GM12878 (cell line): ENCODE measurements around the gene ZNF423. TPM values are rescaled to one million over a fixed set of nuclear protein-coding genes. Genes with fewer than 3 reads are reported as not detected.

Experiments used
- ATAC-seq: fragments of 200-7000 bp; cut with Tn5 transposase; 3 replicates; pipeline ENCODE4 v1.9.1; 2020; ENCODE audit warnings: mild to moderate bottlenecking, moderate library complexity
- BruUV-seq: library from RNA; stranded (reverse); fragments of 400-500 nt; replicated peaks from 2 replicates; lab custom pipeline; 2021; lab: Mats Ljungman, UMichigan
- CTCF ChIA-PET: fragments of 300-600 bp; sonication (Branson Sonifier 250); formaldehyde crosslinking; extraction: SDS; loops from one replicate; lab custom pipeline; 2021; ENCODE audit warnings: inconsistent platforms; lab: Yijun Ruan, JAX
- POLR2A ChIA-PET: fragments of 350-600 bp; formaldehyde crosslinking; extraction: SDS; loops from one replicate; lab custom pipeline; 2021; ENCODE audit warnings: inconsistent platforms; lab: Charles Lee
- RAD21 ChIA-PET: fragments of 300-600 bp; sonication (Branson Sonifier 250); formaldehyde crosslinking; loops from one replicate; lab custom pipeline; 2023; ENCODE audit warnings: antibody characterized with exemption; ENCODE audit not compliant: unreplicated experiment; lab: Charles Lee
- SMC1A ChIA-PET: fragments of 300-600 bp; sonication (Branson Sonifier 250); formaldehyde crosslinking; loops from one replicate; lab custom pipeline; 2023; ENCODE audit not compliant: unreplicated experiment, uncharacterized antibody; lab: Charles Lee
- DNase-seq: peaks from one replicate; pipeline ENCODE4 v3.0.0-alpha.2; 2011; ENCODE audit warnings: low read depth, low spot score
- FAIRE-seq: peaks from 3 replicates; lab custom pipeline; 2011; peaks lifted over from hg19 to GRCh38; lab: Jason Lieb, UNC
- H2AFZ ChIP-seq: 2 replicates; pipeline ENCODE4 v1.6.0; 2011; ENCODE audit warnings: low read depth, low read length, control low read depth; ENCODE audit not compliant: control insufficient read depth
- H3K27ac ChIP-seq: 2 replicates; pipeline ENCODE4 v1.5.1; 2011; ENCODE audit warnings: control low read depth; ENCODE audit not compliant: control insufficient read depth, insufficient read depth
- H3K27me3 ChIP-seq, 2 experiments: replicated peaks in 1 of 2; 2 replicates each; pipeline versions ENCODE4 v1.6.0 to v1.6.1; 2011; ENCODE audit warnings: low read length in 1 of 2; ENCODE audit not compliant: control insufficient read depth in 2 of 2, insufficient read depth in 2 of 2
- H3K36me3 ChIP-seq, 2 experiments: 2 replicates each; pipeline ENCODE4 v1.5.1; 2011; ENCODE audit warnings: low read length in 1 of 2; ENCODE audit not compliant: control insufficient read depth in 2 of 2, insufficient read depth in 2 of 2
- H3K4me1 ChIP-seq: 2 replicates; pipeline ENCODE4 v1.6.1; 2011; ENCODE audit warnings: mild to moderate bottlenecking, low read length, moderate library complexity, mixed read lengths; ENCODE audit not compliant: control insufficient read depth, insufficient read depth
- H3K4me2 ChIP-seq: 2 replicates; pipeline ENCODE4 v1.6.0; 2011; ENCODE audit warnings: control low read depth; ENCODE audit not compliant: control insufficient read depth, insufficient read depth
- H3K4me3 ChIP-seq: fragments of 200-600 bp; sonication (generic); 2 replicates; pipeline ENCODE4 v1.5.1; 2016
- H3K79me2 ChIP-seq: 2 replicates; pipeline ENCODE4 v1.6.0; 2011; ENCODE audit warnings: low read length; ENCODE audit not compliant: control insufficient read depth, insufficient read depth
- H3K9ac ChIP-seq: 2 replicates; pipeline ENCODE4 v1.8.0; 2011; ENCODE audit warnings: low read length, control low read depth, mixed read lengths; ENCODE audit not compliant: control insufficient read depth, insufficient read depth
- H3K9me3 ChIP-seq: replicated peaks from 3 replicates; pipeline ENCODE4 v1.5.1; 2011; ENCODE audit warnings: mild to moderate bottlenecking, low read length; ENCODE audit not compliant: control insufficient read depth, insufficient read depth
- H4K20me1 ChIP-seq: 2 replicates; pipeline ENCODE4 v1.6.0; 2011; ENCODE audit not compliant: control insufficient read depth, insufficient read depth
- CTCF ChIP-seq, 3 experiments: IDR thresholded peaks in 2 of 3; conservative IDR thresholded peaks in 1 of 3; 2 replicates each; pipeline ENCODE4 v1.5.1; 2011; ENCODE audit warnings: low read depth in 3 of 3, low read length in 3 of 3, mild to moderate bottlenecking in 3 of 3, control low read depth in 2 of 3, moderate library complexity in 2 of 3, inconsistent platforms in 1 of 3, mixed read lengths in 1 of 3; ENCODE audit not compliant: control insufficient read depth in 2 of 3, insufficient read depth in 1 of 3; ENCODE audit errors: extremely low read depth in 1 of 3
- POLR2AphosphoS5 ChIP-seq: IDR thresholded peaks from 2 replicates; pipeline ENCODE4 v1.6.1; 2011; ENCODE audit warnings: mild to moderate bottlenecking, low read length, inconsistent platforms
- RAD21 ChIP-seq: IDR thresholded peaks from 2 replicates; pipeline ENCODE4 v1.6.1; 2011; ENCODE audit warnings: mild to moderate bottlenecking, low read depth, low read length, moderate library complexity; ENCODE audit not compliant: insufficient read depth
- SMC3 ChIP-seq: IDR thresholded peaks from 2 replicates; pipeline ENCODE4 v1.6.1; 2011; ENCODE audit warnings: low read length, improper control_type of control experiment, borderline replicate concordance
- WGBS: methylation state at CpG from one replicate; pipeline ENCODE4 v1.1.6; 2016; ENCODE audit warnings: low lambda C conversion rate; ENCODE audit not compliant: insufficient replicate concordance, insufficient coverage; ENCODE audit errors: missing lambda C conversion rate; 5-methylcytosine and 5-hydroxymethylcytosine counted together
- in situ Hi-C: fragments of 300-500 bp; cut with MboI; formaldehyde crosslinking; loops from 9 replicates; pipeline ENCODE4 v1.14.3; 2018; ENCODE audit warnings: mixed read lengths
- intact Hi-C: fragments of 100-400 bp; cut with micrococcal nuclease; formaldehyde crosslinking; loops from one replicate; pipeline ENCODE4 v1.14.2; 2022; ENCODE audit not compliant: unreplicated experiment
- polyA plus RNA-seq, 11 experiments: library from polyadenylated mRNA; depleted of rRNA in 4 of 11; unstranded in 6 of 11; stranded (reverse) in 5 of 11; fragments of >200 nt; fragmentation: Nextera tagmentation in 4 of 11; fragmentation: Illumina TruSeq in 1 of 11; extraction: Ambion mirVana in 4 of 11; extraction: Trizol in 1 of 11; gene quantifications; 1 replicate in 1 of 11; 2 replicates in 10 of 11; pipeline versions ENCODE4 v1.2.1 to v1.2.3, GENCODE V29; 2011 to 2016; ENCODE audit warnings: inconsistent platforms in 2 of 11, missing spikeins in 2 of 11, low read depth in 1 of 11
- total RNA-seq, 4 experiments: library from RNA; depleted of rRNA in 3 of 4; stranded (reverse); fragments of >200 nt in 3 of 4; fragmentation: Illumina TruSeq in 1 of 4; extraction: Trizol in 1 of 4; gene quantifications; 2 replicates each; pipeline versions ENCODE4 v1.2.1 to v1.2.3, GENCODE V29; 2013 to 2021

ZNF423 gene
- total and polyA plus RNA-seq, 10 of the 15 experiments (the other 5 are each of a cell fraction or from before 2014, with no cell fraction given), result 0.03 to 0.64 (median 0.10) TPM

- DNase-seq, result no peak
- SMC1A ChIA-PET, result no interaction called here
- no peak for FAIRE-seq
- no peak overlapping the region for H3K9ac ChIP-seq
- H3K27me3 ChIP-seq, result no peaks in the 10 kb centered on the region; a peak in 1 of 4 replicates
- no peaks in the 10 kb centered on the region for H3K9me3 ChIP-seq
- POLR2A ChIA-PET, result no interaction called here
- no peak overlapping the region for H3K4me2 ChIP-seq
- 51% methylated on average over 7 of the region's 7 CpGs for WGBS
- no TSS peak for BruUV-seq
- CTCF ChIA-PET, result no interaction called here
- H3K36me3 ChIP-seq, result no peaks in the 10 kb centered on the region
- RAD21 ChIA-PET, result no interaction called here
- in situ Hi-C loops, result no loop called here
- H3K4me1 ChIP-seq, result no peaks in the 10 kb centered on the region
- intact Hi-C loops, result loop anchor here (1.0 kb wide), 1 partner anchor 80 kb away; no protein-coding TSS in a partner anchor
- H3K4me3 ChIP-seq, result no peak overlapping the region
- H2AFZ ChIP-seq, result no peak overlapping the region
- no peak for TF ChIP-seq POLR2AphosphoS5
- peak; percentile 31; the same call in 1 of the 2 replicates for TF ChIP-seq SMC3
- peak; percentile 44 for TF ChIP-seq RAD21
- TF ChIP-seq CTCF (IDR thresholded peaks at IDR 0.05 in 2 of 3, conservative IDR thresholded peaks at IDR 0.05 in 1 of 3; ENCODE audit: control insufficient read depth in 2 of 3, extremely low read depth in 1 of 3, insufficient read depth in 1 of 3, low read depth in 3 of 3, low read length in 3 of 3), result peak; percentile 17 to 34 (median 27); a peak in 3 of 6 replicates
- H4K20me1 ChIP-seq, result no peaks in the 10 kb centered on the region
- no peaks in the 10 kb centered on the region for H3K79me2 ChIP-seq
- peak; percentile 78 for ATAC-seq
- no peak overlapping the region for H3K27ac ChIP-seq
Measured at GRCh38 chr16:49513040-49513439, 342.9 kb downstream of the ZNF423 start.
